GM10248 (cell line): ENCODE data around the gene INSL6.

Source experiments
- CTCF ChIA-PET: fragments of 300-600 bp; sonication (Branson Sonifier 250); formaldehyde crosslinking; extraction: SDS; loops from one replicate; lab custom pipeline; 2021; ENCODE audit warnings: antibody characterized with exemption; lab: Yijun Ruan, JAX
- POLR2A ChIA-PET: fragments of 350-650 bp; sonication (Branson Sonifier 250); formaldehyde crosslinking; extraction: SDS; loops from one replicate; lab custom pipeline; 2020; ENCODE audit warnings: antibody characterized with exemption; lab: Yijun Ruan, JAX
- DNase-seq: peaks from one replicate; pipeline ENCODE4 v3.0.0; 2012; ENCODE audit errors: extremely low spot score
- TF ChIP-seq, protein P1 (sequence below): IDR thresholded peaks from 2 replicates; pipeline ENCODE4 v1.5.1; 2012; ENCODE audit warnings: mild to moderate bottlenecking, low read depth; ENCODE audit errors: extremely low read depth, missing control alignments, control extremely low read depth

The INSL6 gene

GRCh38 chr9:5146241-5146640 lies 39.2 kb downstream of the INSL6 start:
- CTCF ChIA-PET = no interaction called here
- TF ChIP-seq, protein P1, sequence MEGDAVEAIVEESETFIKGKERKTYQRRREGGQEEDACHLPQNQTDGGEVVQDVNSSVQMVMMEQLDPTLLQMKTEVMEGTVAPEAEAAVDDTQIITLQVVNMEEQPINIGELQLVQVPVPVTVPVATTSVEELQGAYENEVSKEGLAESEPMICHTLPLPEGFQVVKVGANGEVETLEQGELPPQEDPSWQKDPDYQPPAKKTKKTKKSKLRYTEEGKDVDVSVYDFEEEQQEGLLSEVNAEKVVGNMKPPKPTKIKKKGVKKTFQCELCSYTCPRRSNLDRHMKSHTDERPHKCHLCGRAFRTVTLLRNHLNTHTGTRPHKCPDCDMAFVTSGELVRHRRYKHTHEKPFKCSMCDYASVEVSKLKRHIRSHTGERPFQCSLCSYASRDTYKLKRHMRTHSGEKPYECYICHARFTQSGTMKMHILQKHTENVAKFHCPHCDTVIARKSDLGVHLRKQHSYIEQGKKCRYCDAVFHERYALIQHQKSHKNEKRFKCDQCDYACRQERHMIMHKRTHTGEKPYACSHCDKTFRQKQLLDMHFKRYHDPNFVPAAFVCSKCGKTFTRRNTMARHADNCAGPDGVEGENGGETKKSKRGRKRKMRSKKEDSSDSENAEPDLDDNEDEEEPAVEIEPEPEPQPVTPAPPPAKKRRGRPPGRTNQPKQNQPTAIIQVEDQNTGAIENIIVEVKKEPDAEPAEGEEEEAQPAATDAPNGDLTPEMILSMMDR = no peak
- POLR2A ChIA-PET = no interaction called here
- no peak for DNase-seq

DNA sequence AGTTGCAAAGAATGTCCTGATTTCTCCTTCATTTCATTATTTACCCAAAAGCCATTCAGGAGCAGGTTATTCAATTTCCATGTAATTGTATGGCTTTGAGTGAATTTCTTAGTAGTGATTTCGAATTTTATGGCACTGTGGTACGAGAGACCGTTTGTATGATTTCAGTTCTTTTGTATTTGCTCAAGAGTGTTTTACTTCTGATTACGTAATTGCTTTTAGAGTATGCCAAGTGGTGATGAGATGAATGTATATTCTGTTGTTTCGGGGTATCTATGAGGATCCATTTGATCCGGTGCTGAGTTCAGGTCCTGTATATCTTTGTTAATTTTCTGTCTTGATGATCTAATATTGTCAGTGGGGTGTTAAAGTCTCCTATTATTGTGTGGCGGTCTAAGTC lies 41.2 kb downstream of the INSL6 start:
- POLR2A ChIA-PET = no interaction called here
- TF ChIP-seq, protein P1 = no peak
- no peak for DNase-seq
- CTCF ChIA-PET = interaction anchor here (1.2 kb wide), 1 partner anchor 13 kb away, joined by 3 read pairs; no protein-coding TSS in a partner anchor

DNA sequence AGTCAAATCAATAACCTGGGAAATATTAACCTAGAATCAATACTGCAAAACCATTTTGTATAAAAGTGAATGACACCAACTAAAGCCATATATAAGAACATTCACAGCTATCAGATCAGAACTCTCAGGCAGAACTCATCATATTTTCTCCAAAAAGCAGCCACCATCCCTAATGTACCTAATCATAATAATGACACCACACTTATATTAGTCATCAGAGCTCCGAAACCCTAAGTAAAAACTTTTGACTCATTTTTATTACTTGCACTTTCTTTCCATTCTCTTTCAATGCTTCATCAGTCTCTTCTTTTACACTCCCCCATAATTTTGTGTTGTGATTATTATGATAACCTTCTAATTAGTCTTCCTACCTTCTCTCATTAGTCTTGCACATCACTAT lies 45.3 kb downstream of the INSL6 start:
- DNase-seq = no peak
- ChIA-PET CTCF (interaction anchor here (0.8 to 1.2 kb wide), 3 partner anchors 10 to 460 kb away, joined by 3 read pairs; no protein-coding TSS in a partner anchor), POLR2A (no interaction called here)
- TF ChIP-seq, protein P1 = no peak

- TF ChIP-seq, protein P1 = no peak
These were observed 62.9 kb downstream of the INSL6 start for GRCh38 chr9:5122516-5122915.

GRCh38 chr9:5122116-5122515 lies 63.3 kb downstream of the INSL6 start:
- ChIA-PET CTCF (no interaction called here), POLR2A (no interaction called here)
- TF ChIP-seq, protein P1 = no peak
- no peak for DNase-seq

More at GRCh38 chr9:5122516-5122915, 62.9 kb downstream of the INSL6 start:
- CTCF ChIA-PET = no interaction called here
- POLR2A ChIA-PET = no interaction called here
- DNase-seq = no peak

DNA sequence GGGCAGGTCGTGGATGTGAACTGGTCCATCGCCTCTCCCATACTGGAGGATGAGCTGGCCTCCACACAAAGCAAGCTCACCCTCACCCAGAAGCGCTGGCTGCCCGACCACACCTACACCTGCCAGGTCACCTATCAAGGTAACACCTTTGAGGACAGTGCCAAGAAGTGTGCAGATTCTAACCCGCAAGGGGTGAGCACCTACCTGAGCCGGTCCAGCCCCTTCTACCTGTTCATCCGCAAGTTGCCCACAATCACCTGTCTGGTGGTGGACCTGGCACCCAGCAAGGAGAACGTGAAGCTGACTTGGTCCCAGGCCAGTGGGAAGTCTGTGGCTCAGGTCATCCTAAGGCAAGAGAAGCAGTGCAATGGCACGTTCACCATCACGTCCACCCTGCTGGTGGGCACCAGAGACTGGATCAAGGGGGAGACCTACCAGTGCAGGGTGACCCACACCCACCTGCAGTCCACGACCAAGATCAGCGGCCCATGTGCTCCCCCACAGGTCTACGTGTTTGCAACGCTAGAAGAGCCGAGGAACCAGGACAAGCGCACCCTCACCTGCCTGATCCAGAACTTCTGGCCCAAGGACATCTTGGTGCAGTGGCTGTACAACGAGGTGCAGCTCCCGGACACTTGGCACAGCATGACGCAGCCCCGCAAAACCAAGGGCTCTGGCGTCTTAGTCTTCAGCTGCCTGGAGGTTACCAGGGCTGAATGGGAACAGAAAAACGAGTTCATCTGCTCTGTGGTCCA lies 71.3 kb downstream of the INSL6 start:
- ChIA-PET CTCF (no interaction called here), POLR2A (no interaction called here)
- TF ChIP-seq, protein P1 = no peak
- DNase-seq = no peak
